Tibial nerve (tissue), 4 donors: Measurements from ENCODE around the gene ZNF346. TPM values are rescaled to one million over a fixed set of nuclear protein-coding genes. Genes with fewer than 3 reads are reported as not detected.

ENCODE experiments used
- DNase-seq, 2 donors: peaks; one replicate each; pipeline ENCODE4 v3.0.0-alpha.2; 2019; ENCODE audit warnings: low spot score in 2 of 2
- H3K27ac ChIP-seq, 4 donors: fragments of 200-600 bp; sonication (generic) in 3 of 4; one replicate each; pipeline ENCODE4 v1.5.1; 2017 to 2019; ENCODE audit warnings: mild to moderate bottlenecking in 1 of 4
- H3K27me3 ChIP-seq, 2 donors: fragments of 200-600 bp; sonication (generic) in 1 of 2; one replicate each; pipeline versions ENCODE4 v1.5.1 to v1.6.0; 2017 to 2019
- H3K36me3 ChIP-seq, 3 donors: fragments of 200-600 bp; sonication (generic); one replicate each; pipeline ENCODE4 v1.5.1; 2018 to 2019
- H3K4me1 ChIP-seq, 4 donors: fragments of 200-600 bp; sonication (generic) in 3 of 4; one replicate each; pipeline ENCODE4 v1.5.1; 2017 to 2019
- H3K4me3 ChIP-seq, 4 donors: fragments of 200-600 bp; sonication (generic) in 3 of 4; one replicate each; pipeline ENCODE4 v1.5.1; 2017 to 2019; ENCODE audit warnings: mild to moderate bottlenecking in 1 of 4, moderate library complexity in 1 of 4
- H3K9me3 ChIP-seq, 4 donors: fragments of 200-600 bp; sonication (generic) in 3 of 4; one replicate each; pipeline ENCODE4 v1.5.1; 2017 to 2019
- CTCF ChIP-seq, 5 experiments: fragments of 200-600 bp in 3 of 5; fragments of 450-650 bp in 2 of 5; sonication (generic) in 3 of 5; IDR thresholded peaks; one replicate each; pipeline ENCODE4 v1.5.1; 2016 to 2019; ENCODE audit warnings: antibody characterized with exemption in 5 of 5, mild to moderate bottlenecking in 3 of 5, moderate library complexity in 2 of 5
- EP300 ChIP-seq, 2 donors: sonication (generic); formaldehyde crosslinking; IDR thresholded peaks; one replicate each; pipeline ENCODE4 v1.6.1; 2017; ENCODE audit warnings: antibody characterized with exemption in 2 of 2, mild to moderate bottlenecking in 1 of 2
- POLR2A ChIP-seq, 2 donors: fragments of 450-650 bp; IDR thresholded peaks; one replicate each; pipeline ENCODE4 v1.6.1; 2017; ENCODE audit warnings: antibody characterized with exemption in 2 of 2, mild to moderate bottlenecking in 2 of 2, moderate library complexity in 2 of 2
- WGBS, 2 donors: methylation state at CpG; one replicate each; pipeline ENCODE4 v1.1.5; 2018; 5-methylcytosine and 5-hydroxymethylcytosine counted together
- total RNA-seq, 4 donors: library from RNA; depleted of rRNA; stranded (reverse); fragments of >200 nt; gene quantifications; one replicate each; pipeline ENCODE4 v1.1.0, GENCODE V29; 2016

ZNF346 gene
- total RNA-seq, 4 donors from 2014 or later: 17.6 to 24.9 (median 18.8) TPM

DNA sequence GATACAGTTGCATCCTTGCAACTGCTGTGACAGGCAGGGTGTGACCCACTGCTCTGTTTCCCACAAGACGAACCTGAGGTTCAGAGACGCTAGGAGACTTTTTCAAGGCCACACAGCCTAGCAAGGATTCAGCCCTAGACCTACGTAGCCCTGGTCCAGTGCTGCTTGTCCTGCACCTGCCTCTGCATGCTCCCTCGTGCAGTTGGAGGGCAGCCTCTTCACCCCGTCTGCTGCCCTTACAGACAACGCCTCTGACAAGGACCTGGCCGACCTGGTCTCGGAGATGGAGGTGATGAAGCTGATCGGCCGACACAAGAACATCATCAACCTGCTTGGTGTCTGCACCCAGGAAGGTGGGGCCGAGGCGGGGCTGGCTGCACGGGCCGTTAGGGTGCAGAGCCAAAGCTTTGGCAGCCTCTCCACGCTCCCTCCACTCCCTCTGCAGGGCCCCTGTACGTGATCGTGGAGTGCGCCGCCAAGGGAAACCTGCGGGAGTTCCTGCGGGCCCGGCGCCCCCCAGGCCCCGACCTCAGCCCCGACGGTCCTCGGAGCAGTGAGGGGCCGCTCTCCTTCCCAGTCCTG lies 72.7 kb downstream of the ZNF346 start:
- WGBS, 2 donors: 81 to 88% methylated on average over 28 of the region's 28 CpGs
- no peaks in the 10 kb centered on the region for H3K27me3 ChIP-seq
- H3K9me3 ChIP-seq: no peaks in the 10 kb centered on the region
- H3K36me3 ChIP-seq: no peaks in the 10 kb centered on the region
- no peak for DNase-seq
- H3K27ac ChIP-seq: no peak overlapping the region
- TF ChIP-seq CTCF (IDR thresholded peaks at IDR 0.05) (no peak), EP300 (IDR thresholded peaks at IDR 0.05) (no peak), POLR2A (IDR thresholded peaks at IDR 0.05) (no peak)
- H3K4me3 ChIP-seq: no peak overlapping the region
- H3K4me1 ChIP-seq: peaks cover 0 to 25% (median 7%) of the 10 kb centered on the region in 4 donors

- Histone ChIP-seq H3K4me1 (peaks cover 0 to 22% (median 7%) of the 10 kb centered on the region in 4 donors), H3K36me3 (no peaks in the 10 kb centered on the region), H3K4me3 (no peak overlapping the region), H3K9me3 (no peaks in the 10 kb centered on the region), H3K27me3 (no peaks in the 10 kb centered on the region), H3K27ac (no peak overlapping the region)
- 75 to 84% methylated on average over 12 of the region's 29 CpGs for WGBS, 2 donors
- TF ChIP-seq CTCF (IDR thresholded peaks at IDR 0.05): no peak
- no peak for TF ChIP-seq POLR2A (IDR thresholded peaks at IDR 0.05)
- no peak for TF ChIP-seq EP300 (IDR thresholded peaks at IDR 0.05)
- no peak for DNase-seq
Observed at GRCh38 chr5:177096162-177097015, 73.9 kb downstream of the ZNF346 start.

GRCh38 chr5:177097016-177097985 lies 74.8 kb downstream of the ZNF346 start:
- WGBS, 2 donors: 91 to 92% methylated on average over 27 to 29 of the region's 30 CpGs
- H3K27ac ChIP-seq: no peak overlapping the region
- no peak for DNase-seq

DNA sequence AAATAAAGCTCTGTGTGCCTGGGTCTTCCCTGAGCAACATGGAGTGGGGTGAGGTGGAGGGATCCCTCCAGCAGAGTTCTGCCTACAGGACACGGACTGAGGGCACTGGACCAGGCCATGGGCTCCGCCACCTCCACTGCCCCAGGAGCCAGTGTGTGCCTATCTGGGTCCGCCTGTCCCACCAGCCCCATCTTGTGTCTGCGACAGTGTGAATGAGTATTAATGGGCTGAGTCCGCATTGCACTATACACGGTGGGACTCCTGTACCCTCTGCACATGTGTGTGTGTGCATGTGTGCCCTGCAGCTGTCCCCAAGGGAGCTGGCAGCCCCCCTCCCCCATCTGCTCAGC lies 75.6 kb downstream of the ZNF346 start:
- Histone ChIP-seq H3K4me1 (peaks cover 0 to 22% (median 7%) of the 10 kb centered on the region in 4 donors), H3K4me3 (no peak overlapping the region), H3K27ac (peak overlapping the region in 1 of 4 donors; percentile 24), H3K36me3 (no peaks in the 10 kb centered on the region), H3K9me3 (no peaks in the 10 kb centered on the region), H3K27me3 (no peaks in the 10 kb centered on the region)
- no peak for DNase-seq
- WGBS, 2 donors: 84% methylated on average over 4 to 6 of the region's 6 CpGs
- TF ChIP-seq POLR2A (IDR thresholded peaks at IDR 0.05): no peak
- no peak for TF ChIP-seq CTCF (IDR thresholded peaks at IDR 0.05)
- no peak for TF ChIP-seq EP300 (IDR thresholded peaks at IDR 0.05)

More at GRCh38 chr5:177097016-177097985, 74.8 kb downstream of the ZNF346 start:
- Histone ChIP-seq H3K9me3 (no peaks in the 10 kb centered on the region), H3K4me1 (peaks cover 0 to 22% (median 7%) of the 10 kb centered on the region in 4 donors), H3K36me3 (no peaks in the 10 kb centered on the region), H3K4me3 (no peak overlapping the region), H3K27me3 (no peaks in the 10 kb centered on the region)
- no peak for TF ChIP-seq CTCF (IDR thresholded peaks at IDR 0.05)
- TF ChIP-seq POLR2A (IDR thresholded peaks at IDR 0.05): no peak
- TF ChIP-seq EP300 (IDR thresholded peaks at IDR 0.05): no peak
